ENCODE results near the gene CD164L2.
"Not testable (repeated sequence)": the region's sequence is repeated elsewhere in the genome, so short reads cannot be mapped to it uniquely, and the experiment has no call there.

CD164L2 gene

GRCh38 chr1:27403931-27404330 is 20.8 kb upstream of the CD164L2 start:
- no peak for DNase-seq

DNA sequence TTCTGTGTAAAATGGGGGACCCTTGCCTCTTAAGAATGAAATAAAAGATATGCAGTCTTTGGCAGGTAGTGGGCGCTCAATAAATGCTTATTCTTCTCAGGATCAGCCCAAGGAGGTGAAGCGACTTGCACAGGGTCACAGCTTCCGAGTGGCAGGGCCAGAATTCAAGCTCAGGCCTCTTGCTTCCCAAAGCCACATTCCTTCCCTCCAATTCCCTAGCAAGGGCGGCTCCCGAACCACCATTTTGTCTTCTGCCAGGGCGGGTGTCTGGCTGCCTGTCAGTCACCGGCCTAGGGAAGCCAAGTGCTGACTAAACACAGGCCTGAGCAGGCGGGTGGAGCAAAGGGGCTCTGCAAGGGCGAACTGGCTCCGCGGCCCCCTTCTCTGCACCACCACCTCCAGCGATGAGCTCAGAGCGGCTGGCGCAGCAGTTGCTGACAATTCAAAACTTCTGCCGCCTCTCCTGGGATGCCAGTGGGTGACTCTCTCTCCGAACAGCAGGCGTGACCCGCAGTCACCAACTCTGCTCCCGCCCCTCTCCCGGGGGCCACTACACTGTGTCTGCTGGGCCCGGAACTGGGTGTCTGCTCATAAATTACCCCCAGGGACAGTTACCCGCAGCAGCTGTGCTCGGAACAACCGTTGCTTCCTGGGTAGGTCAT is 20.1 kb upstream of the CD164L2 start:
- no peak for DNase-seq

DNA sequence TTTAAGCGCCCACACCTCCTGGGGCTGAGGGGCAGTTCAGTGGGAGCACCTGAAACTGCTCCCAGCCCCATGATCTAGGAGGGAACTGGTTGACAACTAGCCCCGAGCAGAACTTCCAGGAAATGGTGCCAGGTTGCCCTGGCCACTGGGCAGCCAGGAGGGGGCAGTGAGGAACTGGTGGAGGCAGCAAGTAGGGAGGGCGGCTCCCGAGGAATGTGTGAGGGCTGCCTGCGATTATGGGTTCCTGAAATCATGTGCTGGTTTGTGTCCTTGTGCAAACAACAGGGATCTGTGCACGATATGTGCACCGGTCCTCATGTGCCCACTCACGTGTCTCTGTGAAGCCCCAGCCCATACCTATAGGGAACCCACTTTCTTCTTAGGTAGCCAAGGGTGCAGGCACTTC is 19.2 kb upstream of the CD164L2 start:
- DNase-seq: no peak

GRCh38 chr1:27400963-27401341 is 17.8 kb upstream of the CD164L2 start:
- DNase-seq: no peak

DNA sequence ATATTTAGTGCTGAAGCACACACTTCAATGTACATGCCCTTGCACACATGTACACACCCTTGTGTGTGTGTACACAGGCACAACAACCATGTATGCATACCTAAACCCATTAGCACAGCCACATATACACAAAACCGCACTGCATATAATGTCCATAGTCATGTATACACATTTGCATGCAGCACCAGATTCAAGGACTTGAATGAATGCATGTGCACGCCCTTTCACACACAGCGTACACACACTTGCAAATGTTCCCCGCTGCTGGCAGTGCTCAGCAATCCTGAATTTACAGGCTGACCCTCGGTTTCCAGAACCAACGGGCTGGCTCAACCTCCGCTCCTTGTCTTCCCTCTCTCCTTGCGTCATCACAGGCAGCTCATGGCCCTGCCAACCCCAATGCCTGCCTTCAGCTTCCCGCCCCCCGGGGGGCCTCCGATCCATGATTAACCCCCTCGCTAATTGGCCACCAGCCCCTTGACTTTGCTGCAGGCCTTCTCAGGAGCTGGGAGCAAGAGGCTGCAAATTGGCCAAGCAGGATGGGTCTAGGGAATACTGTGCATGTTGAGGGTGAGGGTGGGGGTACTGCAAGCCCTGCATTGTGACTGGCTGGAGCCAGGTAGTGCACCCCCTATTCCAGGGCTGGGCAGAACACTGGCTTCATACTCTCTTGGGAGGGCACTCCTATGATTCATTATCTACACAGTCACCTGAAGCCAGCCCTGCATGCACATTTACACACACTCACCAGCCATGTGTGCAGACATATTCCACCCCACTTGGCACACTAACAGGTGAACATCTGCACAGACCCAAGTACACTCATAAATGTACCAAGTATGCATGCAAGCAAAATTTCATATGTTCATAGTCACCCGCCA is 17.2 kb upstream of the CD164L2 start:
- no peak for DNase-seq

- no peak for DNase-seq
These were observed 16.3 kb upstream of the CD164L2 start for GRCh38 chr1:27399251-27400025.

DNA sequence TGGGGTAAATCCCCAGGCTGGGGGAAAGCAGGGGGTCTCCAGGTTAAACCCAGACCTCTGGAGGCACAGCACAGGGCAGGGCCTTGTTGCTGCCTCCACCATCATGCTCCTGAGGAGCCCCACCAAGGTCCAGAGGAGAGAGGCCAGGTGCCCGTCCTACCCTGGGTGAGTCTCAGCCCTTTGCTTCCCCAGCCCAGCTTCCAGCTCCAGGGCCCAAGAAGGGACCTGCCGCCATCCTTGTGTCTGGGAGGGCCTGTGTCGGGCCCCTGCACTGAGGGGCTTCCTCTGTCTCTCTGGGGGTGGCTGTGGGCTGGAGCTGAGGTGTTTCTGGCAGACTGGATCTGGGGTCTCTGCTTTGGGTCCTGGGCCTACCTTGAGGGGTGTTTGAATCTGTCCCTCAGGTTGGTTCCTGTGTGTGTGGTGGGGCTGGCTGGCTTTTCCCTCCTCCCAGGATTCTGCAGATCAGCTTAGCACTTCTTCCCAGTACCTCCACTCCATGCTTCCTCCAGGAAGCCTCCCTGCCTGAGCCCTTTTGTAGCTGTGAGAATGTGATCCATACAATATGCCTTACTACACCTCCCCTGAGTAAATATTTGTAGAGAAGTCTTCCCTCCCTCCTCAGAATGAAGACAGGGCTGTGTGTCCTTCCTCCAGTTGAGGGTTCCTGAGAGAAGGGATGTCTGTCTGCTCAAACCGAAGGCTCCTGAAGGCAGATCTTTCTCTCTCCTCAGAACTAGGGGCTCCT is 15.4 kb upstream of the CD164L2 start:
- no peak for DNase-seq

DNA sequence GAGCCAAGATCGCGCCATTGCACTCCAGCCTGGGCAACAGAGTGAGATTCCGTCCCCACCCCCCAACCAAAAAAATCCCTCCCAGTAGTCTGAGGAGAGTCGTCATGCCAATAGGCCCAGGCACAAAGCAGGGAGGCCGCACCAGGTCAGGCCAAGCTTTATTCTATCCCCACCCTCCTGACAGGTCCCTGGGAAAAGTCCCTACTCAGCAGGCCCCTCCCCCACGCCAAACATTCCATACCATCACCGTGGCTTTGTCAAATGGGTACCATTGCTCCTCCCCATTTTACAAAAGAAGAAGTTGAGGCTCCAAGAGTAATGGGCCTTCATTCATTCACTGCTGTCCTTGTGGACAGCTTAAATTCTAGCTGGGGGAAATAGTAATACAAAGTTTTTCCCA is 14.6 kb upstream of the CD164L2 start:
- no peak for DNase-seq

DNA sequence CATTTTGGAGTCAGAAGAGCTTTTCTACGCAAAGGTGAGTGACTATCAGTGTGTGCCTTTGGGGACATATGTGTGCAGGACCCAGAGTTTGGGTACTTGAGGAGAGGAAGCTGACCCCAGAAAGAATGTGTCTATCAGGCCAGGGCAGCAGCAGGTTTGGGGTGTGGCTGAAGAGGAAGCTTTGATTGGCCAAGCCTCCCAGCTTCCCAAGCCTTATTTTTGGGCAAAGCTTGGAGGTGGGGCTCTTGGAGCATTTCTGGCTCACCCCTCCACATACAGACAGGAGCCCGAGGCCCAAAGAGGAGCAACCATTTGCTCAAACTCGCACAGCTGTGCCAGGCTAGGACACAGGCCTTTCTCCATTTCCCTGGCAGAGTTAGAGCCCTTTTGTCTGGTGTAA is 14.0 kb upstream of the CD164L2 start:
- DNase-seq: no peak

DNA sequence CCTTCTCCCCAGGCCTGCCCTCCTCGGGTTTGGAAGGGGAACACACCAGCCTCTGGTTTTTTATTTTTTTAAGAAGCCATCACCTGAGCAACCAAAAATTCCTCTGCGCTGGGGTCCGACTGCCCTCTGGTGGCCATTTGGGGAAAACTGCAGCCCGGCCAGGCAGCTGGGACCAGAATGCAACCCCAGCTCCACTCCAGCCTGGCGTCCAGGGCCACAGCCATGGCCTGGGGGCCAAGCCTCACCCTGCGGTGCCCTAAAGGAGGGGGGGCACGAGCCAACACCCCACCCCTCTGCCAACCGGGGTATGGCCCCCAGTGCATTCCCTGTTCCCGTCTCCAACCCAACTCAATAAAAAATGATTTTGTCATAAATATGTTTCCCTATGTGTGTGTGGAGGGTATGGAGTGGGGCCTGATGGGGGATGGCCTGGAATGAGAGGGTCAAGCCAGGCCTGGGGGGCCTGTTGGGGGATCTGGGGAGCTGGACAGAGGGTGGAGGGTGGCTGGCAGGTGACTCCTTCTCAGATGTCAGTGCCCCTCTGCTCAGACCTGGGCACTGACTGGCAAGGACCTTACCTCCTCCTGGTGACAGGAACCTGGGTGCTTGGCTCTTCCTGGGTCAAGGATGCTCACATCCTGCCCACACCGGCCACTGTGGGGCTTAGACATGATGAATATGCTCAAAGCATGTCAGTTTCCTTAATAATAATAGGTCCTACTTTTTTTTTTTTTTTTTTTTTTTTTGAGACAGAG is 12.5 kb upstream of the CD164L2 start:
- DNase-seq: peak; percentile 52

DNA sequence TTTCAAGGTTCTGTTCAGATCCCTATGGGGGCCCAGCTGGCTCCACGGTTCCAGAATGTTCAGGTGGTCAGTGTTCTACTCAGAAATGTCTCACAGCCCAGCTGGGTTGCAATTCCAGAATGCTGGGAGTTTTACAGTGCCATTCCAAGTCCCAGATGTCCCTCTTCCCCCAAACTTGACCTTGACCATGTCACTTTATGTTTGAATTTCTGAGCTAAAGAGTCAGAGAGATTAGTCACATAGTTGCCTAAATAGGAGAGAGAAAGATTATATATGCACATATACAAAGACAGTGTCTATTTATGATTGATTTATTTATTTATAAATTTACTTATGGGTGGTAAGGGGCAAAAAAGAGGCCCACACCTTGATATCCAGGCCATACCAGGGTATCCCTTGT is 11.8 kb upstream of the CD164L2 start:
- DNase-seq: no peak

DNA sequence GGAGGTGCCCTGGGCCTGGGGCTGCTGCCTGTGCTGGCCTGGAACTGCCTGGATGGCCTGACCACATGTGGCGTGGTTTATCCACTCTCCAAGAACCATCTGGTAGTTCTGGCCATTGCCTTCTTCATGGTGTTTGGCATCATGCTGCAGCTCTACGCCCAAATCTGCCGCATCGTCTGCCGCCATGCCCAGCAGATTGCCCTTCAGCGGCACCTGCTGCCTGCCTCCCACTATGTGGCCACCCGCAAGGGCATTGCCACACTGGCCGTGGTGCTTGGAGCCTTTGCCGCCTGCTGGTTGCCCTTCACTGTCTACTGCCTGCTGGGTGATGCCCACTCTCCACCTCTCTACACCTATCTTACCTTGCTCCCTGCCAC is 11.1 kb upstream of the CD164L2 start:
- DNase-seq: no peak

GRCh38 chr1:27393641-27394281 is 10.6 kb upstream of the CD164L2 start:
- no peak for DNase-seq

- no peak for DNase-seq
These were observed 9.9 kb upstream of the CD164L2 start for GRCh38 chr1:27392778-27393635.

GRCh38 chr1:27392096-27392777 is 9.1 kb upstream of the CD164L2 start, which contains the start of gene GPR3:
GPR3 (plus strand) TSS chr1:27392622; CDS start chr1:27393799, 1,177 bp downstream.
- DNase-seq: peak; percentile 92

DNA sequence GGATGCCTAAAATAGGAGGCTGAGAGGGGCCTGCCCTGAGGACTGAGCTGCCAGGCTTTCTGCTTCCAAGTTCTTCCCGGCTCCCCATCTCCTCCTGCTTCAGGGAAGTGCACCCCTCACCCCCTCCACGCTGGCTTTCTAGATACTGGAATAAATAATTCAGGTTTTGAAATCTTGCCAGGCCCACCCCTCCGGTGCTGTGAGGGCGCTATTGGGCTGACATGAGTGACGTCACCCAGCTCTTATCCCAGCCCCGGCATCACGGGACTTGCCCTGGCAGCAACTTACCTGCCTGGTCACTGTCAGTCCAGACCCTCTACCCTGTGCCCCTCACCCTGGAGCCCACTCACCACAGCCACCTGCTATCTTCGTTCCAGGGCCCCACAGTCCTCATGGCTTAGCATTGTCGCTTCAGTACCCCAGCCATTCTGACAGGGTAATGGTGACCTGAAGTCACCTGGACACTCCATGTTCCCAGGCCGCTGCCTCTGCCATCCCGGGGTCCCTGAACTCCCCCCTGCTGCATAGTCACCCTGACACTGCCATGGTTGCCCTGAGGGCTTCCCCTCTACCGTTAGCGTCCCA is 8.5 kb upstream of the CD164L2 start:
- DNase-seq: peak; percentile 48

DNA sequence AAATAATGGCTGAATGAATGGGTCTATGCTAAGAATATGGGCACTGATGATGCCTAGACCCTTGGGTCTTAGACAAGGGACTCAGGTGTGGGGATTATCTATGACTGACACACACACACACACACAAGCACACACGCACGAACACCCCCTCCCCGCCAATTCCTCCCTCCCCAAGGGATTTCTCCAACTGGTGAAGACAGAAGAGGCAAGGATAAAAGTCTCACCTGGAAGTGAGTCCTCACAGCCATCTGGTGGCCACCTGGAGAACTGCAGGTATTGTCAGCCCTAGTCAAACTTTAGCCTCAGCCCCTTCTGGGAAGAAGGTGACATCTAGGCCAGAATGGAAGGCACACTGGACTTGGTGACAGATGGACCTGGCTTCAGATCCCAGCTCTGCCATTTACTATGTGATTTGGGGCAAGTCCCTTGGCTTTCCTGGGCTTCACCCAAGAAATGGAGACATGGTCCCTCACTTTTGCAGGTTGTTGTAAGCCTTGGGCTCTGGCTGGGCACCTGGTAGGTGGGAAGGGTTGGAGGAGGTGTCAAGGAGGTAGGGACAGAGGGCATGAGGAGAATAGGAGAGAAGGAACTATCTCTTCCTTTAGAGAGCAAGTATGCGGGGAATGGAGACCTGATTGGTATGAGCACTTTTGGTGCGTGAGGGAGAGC is 5.3 kb upstream of the CD164L2 start:
- peak; percentile 41 for DNase-seq

- not testable (repeated sequence) for DNase-seq
These were observed 1.7 kb upstream of the CD164L2 start for GRCh38 chr1:27384797-27385196.

GRCh38 chr1:27383661-27384060 is 528 bp upstream of the CD164L2 start:
- DNase-seq: no peak

Data from NCI-H1092 (cell line).